HepG2 (cell line): ENCODE measurements around the gene CABP2. TPM values are rescaled to one million over a fixed set of nuclear protein-coding genes. Genes with fewer than 3 reads are reported as not detected.

Experiments
- AHDC1 ChIP-seq: sonication (generic); formaldehyde crosslinking; IDR thresholded peaks from 2 replicates; pipeline ENCODE4 v1.5.1; 2020; ENCODE audit warnings: mild to moderate bottlenecking, missing genetic modification reagents, borderline replicate concordance
- ARNT ChIP-seq: fragments of 450-650 bp; IDR thresholded peaks from 2 replicates; pipeline ENCODE4 v1.6.1; 2017
- FOXA1 ChIP-seq, 2 experiments: fragments of 450-650 bp in 1 of 2; sonication (generic) in 1 of 2; formaldehyde crosslinking in 1 of 2; IDR thresholded peaks; 2 replicates each; pipeline versions ENCODE4 v1.4.0 to v1.6.1; 2016 to 2020; ENCODE audit warnings: missing genetic modification reagents in 1 of 2
- LBX2 ChIP-seq: sonication (generic); formaldehyde crosslinking; IDR thresholded peaks from 2 replicates; pipeline ENCODE4 v1.5.0; 2020; ENCODE audit warnings: missing genetic modification reagents, mild to moderate bottlenecking, borderline replicate concordance
- NR0B2 ChIP-seq: sonication (generic); formaldehyde crosslinking; IDR thresholded peaks from 2 replicates; pipeline ENCODE4 v1.4.0; 2020; ENCODE audit warnings: mild to moderate bottlenecking, missing genetic modification reagents
- polyA plus RNA-seq, 8 experiments: library from polyadenylated mRNA; depleted of rRNA in 3 of 8; stranded (reverse) in 7 of 8; unstranded in 1 of 8; fragments of >200 nt; fragmentation: Illumina TruSeq in 4 of 8; extraction: Trizol in 4 of 8; gene quantifications; 2 replicates each; pipeline versions ENCODE4 v1.2.1 to v1.2.3, GENCODE V29; 2011 to 2016; ENCODE audit warnings: low read depth in 4 of 8, missing spikeins in 1 of 8, mixed read lengths in 1 of 8; ENCODE audit not compliant: insufficient read depth in 1 of 8
- total RNA-seq, 5 experiments: library from RNA; depleted of rRNA; stranded (reverse); fragments of >200 nt; fragmentation: Illumina TruSeq; extraction: Trizol; gene quantifications; 2 replicates each; pipeline ENCODE4 v1.2.3, GENCODE V29; 2016; ENCODE audit warnings: low read depth in 1 of 5

Gene CABP2
- total and polyA plus RNA-seq, 2 of the 13 experiments (the other 11 are each of a cell fraction or from before 2014, with no cell fraction given) = not detected

GRCh38 chr11:67562963-67563704 lies 39.9 kb upstream of the CABP2 start (continued):
- TF ChIP-seq AHDC1 (no peak), NR0B2 (CRISPR knock-in tag) (no peak), FOXA1 (IDR thresholded peaks at IDR 0.05) (no peak), FOXA1 (CRISPR knock-in tag; IDR thresholded peaks at IDR 0.05) (no peak), ARNT (no peak), LBX2 (CRISPR knock-in tag) (no peak)
